ENCODE measurements around the gene VAC14. TPM values are rescaled to one million over a fixed set of nuclear protein-coding genes. Genes with fewer than 3 reads are reported as not detected.

Gene VAC14
- polyA plus RNA-seq, 1 of the 3 experiments (the other 2 are of a cell fraction) = 33.2 TPM

GRCh38 chr16:70663524-70664324, 137.2 kb downstream of the VAC14 start:
- peaks cover 3% of the 10 kb centered on the region for H3F3A ChIP-seq (replicated peaks; ENCODE audit: insufficient read depth)
- ChIA-PET POLR2A (no interaction called here), CTCF (no interaction called here)
- TF ChIP-seq GATA2 (CRISPR knock-in tag; IDR thresholded peaks at IDR 0.05) = no peak
- TF ChIP-seq TCF12 (IDR thresholded peaks at IDR 0.05) = no peak
- TF ChIP-seq JUND (IDR thresholded peaks at IDR 0.05) = no peak
- no peak for TF ChIP-seq RCOR1 (IDR thresholded peaks at IDR 0.05; ENCODE audit: low read length)
- no peak for TF ChIP-seq RAD21 (IDR thresholded peaks at IDR 0.05; ENCODE audit: low read length)
- TF ChIP-seq, protein P1, sequence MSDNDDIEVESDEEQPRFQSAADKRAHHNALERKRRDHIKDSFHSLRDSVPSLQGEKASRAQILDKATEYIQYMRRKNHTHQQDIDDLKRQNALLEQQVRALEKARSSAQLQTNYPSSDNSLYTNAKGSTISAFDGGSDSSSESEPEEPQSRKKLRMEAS (IDR thresholded peaks at IDR 0.05; ENCODE audit: low read depth) = no peak
- no peak for TF ChIP-seq ELF1 (IDR thresholded peaks at IDR 0.05)
- no peak for TF ChIP-seq SIN3A (IDR thresholded peaks at IDR 0.05; ENCODE audit: borderline replicate concordance, low read depth, low read length)
- no peak for TF ChIP-seq REST (IDR thresholded peaks at IDR 0.05; ENCODE audit: low read depth, low read length)
- TF ChIP-seq RXRA (IDR thresholded peaks at IDR 0.05; ENCODE audit: borderline replicate concordance, low read depth) = no peak
- TF ChIP-seq, protein P2, sequence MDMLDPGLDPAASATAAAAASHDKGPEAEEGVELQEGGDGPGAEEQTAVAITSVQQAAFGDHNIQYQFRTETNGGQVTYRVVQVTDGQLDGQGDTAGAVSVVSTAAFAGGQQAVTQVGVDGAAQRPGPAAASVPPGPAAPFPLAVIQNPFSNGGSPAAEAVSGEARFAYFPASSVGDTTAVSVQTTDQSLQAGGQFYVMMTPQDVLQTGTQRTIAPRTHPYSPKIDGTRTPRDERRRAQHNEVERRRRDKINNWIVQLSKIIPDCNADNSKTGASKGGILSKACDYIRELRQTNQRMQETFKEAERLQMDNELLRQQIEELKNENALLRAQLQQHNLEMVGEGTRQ (IDR thresholded peaks at IDR 0.05; ENCODE audit: borderline replicate concordance, low read depth, low read length) = no peak
- TF ChIP-seq TAF1 (IDR thresholded peaks at IDR 0.05; ENCODE audit: borderline replicate concordance, low read depth, low read length) = no peak
- TF ChIP-seq MEF2A (IDR thresholded peaks at IDR 0.05; ENCODE audit: borderline replicate concordance, low read depth) = no peak
- TF ChIP-seq POLR2AphosphoS5 (IDR thresholded peaks at IDR 0.05; ENCODE audit: low read depth, low read length) = no peak
- no peak overlapping the region for H2AFZ ChIP-seq (ENCODE audit: low read depth)
- no peak overlapping the region for H3K9ac ChIP-seq
- H3K4me3 ChIP-seq (ENCODE audit: low read depth in 2 of 2, low read length in 1 of 2) = no peak overlapping the region
- peaks cover 32 to 33% of the 10 kb centered on the region in 2 experiments for H3K36me3 ChIP-seq (replicated peaks in 1 of 2; ENCODE audit: control insufficient read depth in 1 of 2, insufficient read depth in 2 of 2, low read length in 1 of 2)
- H3K4me2 ChIP-seq = no peak overlapping the region
- WGBS (ENCODE audit: low lambda C conversion rate) = 97% methylated on average over 26 of the region's 56 CpGs
- no peaks in the 10 kb centered on the region for H3K27me3 ChIP-seq (ENCODE audit: insufficient read depth)
- peaks cover 0 to 8% of the 10 kb centered on the region in 2 experiments; a peak in 1 of 4 replicates for H3K4me1 ChIP-seq (ENCODE audit: control insufficient read depth in 1 of 2, insufficient read depth in 2 of 2, low read depth in 1 of 2, low read length in 1 of 2)
- H3K9me2 ChIP-seq = no peaks in the 10 kb centered on the region
- 0 out of 2 replicates have a peak, but pooled peaks cover 6% of the 10 kb centered on the region for H3K79me2 ChIP-seq (ENCODE audit: insufficient read depth)
- no peaks in the 10 kb centered on the region for H3K9me3 ChIP-seq
- no peak overlapping the region for H3K27ac ChIP-seq (ENCODE audit: low read depth in 2 of 2, low read length in 1 of 2)
- peaks cover 13% of the 10 kb centered on the region for H4K20me1 ChIP-seq (ENCODE audit: insufficient read depth)
- peak; percentile 36 for DNase-seq

Data from SK-N-SH (cell line).